Thyroid gland (tissue), 4 donors: ENCODE measurements around the gene NVL.

Source experiments
- POLR2A ChIP-seq, 2 donors: fragments of 450-650 bp; IDR thresholded peaks; one replicate each; pipeline ENCODE4 v1.6.1; 2017; ENCODE audit warnings: antibody characterized with exemption in 2 of 2, mild to moderate bottlenecking in 2 of 2, moderate library complexity in 1 of 2
- TF ChIP-seq, protein P1 (sequence below), 6 experiments: fragments of 200-600 bp in 3 of 6; fragments of 450-650 bp in 3 of 6; sonication (generic) in 3 of 6; IDR thresholded peaks; one replicate each; pipeline ENCODE4 v1.5.1; 2016 to 2019; ENCODE audit warnings: antibody characterized with exemption in 6 of 6, mild to moderate bottlenecking in 2 of 6, inconsistent platforms in 1 of 6, moderate library complexity in 1 of 6

DNA sequence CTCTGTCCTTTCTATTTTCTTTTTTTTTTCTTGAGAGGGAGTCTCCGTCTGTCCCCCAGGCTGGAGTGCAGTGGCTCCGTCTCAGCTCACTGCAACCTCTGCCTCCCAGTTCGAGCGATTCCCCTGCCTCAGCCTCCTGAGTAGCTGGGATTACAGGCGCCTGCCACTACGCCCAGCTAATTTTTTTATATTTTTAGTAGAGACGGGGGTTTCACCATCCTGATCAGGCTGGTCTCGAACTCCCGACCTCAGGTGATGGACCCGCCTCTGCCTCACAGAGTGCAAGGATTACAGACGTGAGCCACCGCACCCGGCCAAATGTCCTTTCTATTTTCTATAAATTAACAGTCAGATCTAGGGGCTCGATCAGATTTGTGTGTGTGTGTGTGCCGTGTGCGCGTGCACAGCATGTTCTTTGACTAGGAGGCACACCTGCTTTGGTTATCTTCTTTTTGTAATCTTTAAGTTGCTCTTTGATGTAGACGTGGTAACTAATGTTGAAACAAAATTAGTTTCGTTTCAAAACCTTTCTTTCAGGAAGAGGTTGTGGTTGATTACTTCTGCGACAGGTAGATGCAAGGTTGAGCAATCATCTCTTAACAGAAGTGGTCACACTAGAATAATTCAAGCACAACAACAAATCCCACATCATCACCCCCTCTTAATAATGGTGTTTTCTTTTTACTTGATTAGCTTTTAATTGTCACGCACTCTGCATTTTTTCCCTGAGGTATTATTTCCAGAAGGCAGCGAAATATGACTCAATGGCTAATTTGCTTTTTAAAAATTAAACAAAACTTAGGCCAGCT lies 147.7 kb downstream of the NVL start:
- TF ChIP-seq, protein P1, sequence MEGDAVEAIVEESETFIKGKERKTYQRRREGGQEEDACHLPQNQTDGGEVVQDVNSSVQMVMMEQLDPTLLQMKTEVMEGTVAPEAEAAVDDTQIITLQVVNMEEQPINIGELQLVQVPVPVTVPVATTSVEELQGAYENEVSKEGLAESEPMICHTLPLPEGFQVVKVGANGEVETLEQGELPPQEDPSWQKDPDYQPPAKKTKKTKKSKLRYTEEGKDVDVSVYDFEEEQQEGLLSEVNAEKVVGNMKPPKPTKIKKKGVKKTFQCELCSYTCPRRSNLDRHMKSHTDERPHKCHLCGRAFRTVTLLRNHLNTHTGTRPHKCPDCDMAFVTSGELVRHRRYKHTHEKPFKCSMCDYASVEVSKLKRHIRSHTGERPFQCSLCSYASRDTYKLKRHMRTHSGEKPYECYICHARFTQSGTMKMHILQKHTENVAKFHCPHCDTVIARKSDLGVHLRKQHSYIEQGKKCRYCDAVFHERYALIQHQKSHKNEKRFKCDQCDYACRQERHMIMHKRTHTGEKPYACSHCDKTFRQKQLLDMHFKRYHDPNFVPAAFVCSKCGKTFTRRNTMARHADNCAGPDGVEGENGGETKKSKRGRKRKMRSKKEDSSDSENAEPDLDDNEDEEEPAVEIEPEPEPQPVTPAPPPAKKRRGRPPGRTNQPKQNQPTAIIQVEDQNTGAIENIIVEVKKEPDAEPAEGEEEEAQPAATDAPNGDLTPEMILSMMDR (IDR thresholded peaks at IDR 0.05) = no peak
- no peak for TF ChIP-seq POLR2A (IDR thresholded peaks at IDR 0.05)
